B cell (primary cell): ENCODE measurements around the gene RBMS3.

ENCODE experiments used
- CTCF ChIP-seq: fragments of 200-600 bp; IDR thresholded peaks from one replicate; pipeline ENCODE4 v1.8.0; 2022; ENCODE audit warnings: antibody characterized with exemption, mild to moderate bottlenecking
- EZH2 ChIP-seq: IDR thresholded peaks from 2 replicates; pipeline ENCODE4 v1.6.1; 2012; ENCODE audit warnings: borderline replicate concordance, low read depth, mild to moderate bottlenecking, moderate library complexity, low read length; ENCODE audit not compliant: insufficient read depth, poor library complexity, severe bottlenecking

- TF ChIP-seq CTCF (no peak), EZH2 (no peak)
Observed at GRCh38 chr3:29521751-29522150, 240.9 kb downstream of the RBMS3 start.
